RWPE2 (cell line): ENCODE data around the gene NR2C1.
A peak's percentile ranks its signal among the peaks of the same experiment; 100 is the strongest.
"Not testable (repeated sequence)": the region's sequence is repeated elsewhere in the genome, so short reads cannot be mapped to it uniquely, and the experiment has no call there.

Experiments used
- ATAC-seq: fragments of 200-7000 bp; cut with Tn5 transposase; 3 replicates; pipeline ENCODE4 v1.9.1; 2021; ENCODE audit warnings: low read depth
- DNase-seq: peaks from one replicate; pipeline ENCODE4 v3.0.0-alpha.2; 2020; ENCODE audit warnings: low spot score
- H3K27ac ChIP-seq: fragments of 450-650 bp; 2 replicates; pipeline ENCODE4 v1.5.1; 2017; ENCODE audit warnings: mild to moderate bottlenecking; ENCODE audit not compliant: poor library complexity, severe bottlenecking
- H3K27me3 ChIP-seq: fragments of 250-450 bp; sonication (Bioruptor Pico); 2 replicates; pipeline ENCODE4 v1.5.1; 2021; ENCODE audit warnings: mild to moderate bottlenecking, moderate library complexity; ENCODE audit not compliant: insufficient read depth, poor library complexity, severe bottlenecking
- H3K36me3 ChIP-seq: fragments of 250-450 bp; sonication (Bioruptor Pico); 2 replicates; pipeline ENCODE4 v1.5.1; 2020; ENCODE audit warnings: low read depth, mild to moderate bottlenecking, moderate library complexity
- H3K4me1 ChIP-seq: fragments of 250-450 bp; sonication (Bioruptor Pico); 2 replicates; pipeline ENCODE4 v1.5.1; 2021; ENCODE audit warnings: mild to moderate bottlenecking, moderate library complexity; ENCODE audit not compliant: insufficient read depth, poor library complexity, severe bottlenecking
- H3K4me3 ChIP-seq: fragments of 250-450 bp; sonication (Bioruptor Pico); 2 replicates; pipeline ENCODE4 v1.5.1; 2021; ENCODE audit warnings: mild to moderate bottlenecking, moderate library complexity; ENCODE audit not compliant: severe bottlenecking
- H3K9me3 ChIP-seq: fragments of 250-450 bp; sonication (Bioruptor Pico); 2 replicates; pipeline ENCODE4 v1.5.1; 2021; ENCODE audit warnings: mild to moderate bottlenecking, moderate library complexity; ENCODE audit not compliant: severe bottlenecking
- TF ChIP-seq, protein P1 (sequence below): fragments of 450-650 bp; IDR thresholded peaks from one replicate; pipeline ENCODE4 v1.5.1; 2017; ENCODE audit warnings: mild to moderate bottlenecking, moderate library complexity; ENCODE audit not compliant: poor library complexity, severe bottlenecking

The NR2C1 gene

DNA sequence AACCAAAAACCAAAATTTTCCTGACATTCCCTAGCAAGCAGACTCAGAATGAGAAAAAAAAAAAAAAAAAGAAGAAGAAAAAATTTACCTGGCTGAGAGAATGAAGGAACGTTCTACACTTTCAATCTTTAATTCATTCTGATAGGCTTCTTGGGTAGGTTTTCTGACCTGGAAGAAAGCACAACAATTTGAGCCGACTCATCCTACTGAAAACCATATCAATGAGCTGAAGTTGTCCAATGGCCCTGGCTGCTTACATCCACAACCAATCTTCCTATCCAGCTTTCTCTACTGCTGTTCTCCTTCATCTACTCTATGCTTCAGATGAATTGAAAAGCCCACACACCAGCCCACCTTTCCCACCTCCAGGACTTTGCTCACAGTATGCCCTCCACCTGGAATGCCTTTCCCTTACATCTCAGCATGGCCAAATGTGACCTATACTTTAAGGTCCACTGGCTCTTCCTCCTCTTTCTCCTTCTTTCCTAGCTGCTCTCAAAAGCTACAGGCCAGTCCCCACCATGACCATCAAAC is 31.6 kb upstream of the NR2C1 start:
- TF ChIP-seq, protein P1, sequence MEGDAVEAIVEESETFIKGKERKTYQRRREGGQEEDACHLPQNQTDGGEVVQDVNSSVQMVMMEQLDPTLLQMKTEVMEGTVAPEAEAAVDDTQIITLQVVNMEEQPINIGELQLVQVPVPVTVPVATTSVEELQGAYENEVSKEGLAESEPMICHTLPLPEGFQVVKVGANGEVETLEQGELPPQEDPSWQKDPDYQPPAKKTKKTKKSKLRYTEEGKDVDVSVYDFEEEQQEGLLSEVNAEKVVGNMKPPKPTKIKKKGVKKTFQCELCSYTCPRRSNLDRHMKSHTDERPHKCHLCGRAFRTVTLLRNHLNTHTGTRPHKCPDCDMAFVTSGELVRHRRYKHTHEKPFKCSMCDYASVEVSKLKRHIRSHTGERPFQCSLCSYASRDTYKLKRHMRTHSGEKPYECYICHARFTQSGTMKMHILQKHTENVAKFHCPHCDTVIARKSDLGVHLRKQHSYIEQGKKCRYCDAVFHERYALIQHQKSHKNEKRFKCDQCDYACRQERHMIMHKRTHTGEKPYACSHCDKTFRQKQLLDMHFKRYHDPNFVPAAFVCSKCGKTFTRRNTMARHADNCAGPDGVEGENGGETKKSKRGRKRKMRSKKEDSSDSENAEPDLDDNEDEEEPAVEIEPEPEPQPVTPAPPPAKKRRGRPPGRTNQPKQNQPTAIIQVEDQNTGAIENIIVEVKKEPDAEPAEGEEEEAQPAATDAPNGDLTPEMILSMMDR: no peak
- no peak for DNase-seq
- H3K4me3 ChIP-seq: no peak overlapping the region
- no peaks in the 10 kb centered on the region for H3K27me3 ChIP-seq
- H3K4me1 ChIP-seq: peaks cover 15% of the 10 kb centered on the region
- peaks cover 89% of the 10 kb centered on the region for H3K36me3 ChIP-seq
- no peaks in the 10 kb centered on the region for H3K9me3 ChIP-seq
- H3K27ac ChIP-seq: peak overlapping the region; percentile 72
- ATAC-seq: no peak

DNA sequence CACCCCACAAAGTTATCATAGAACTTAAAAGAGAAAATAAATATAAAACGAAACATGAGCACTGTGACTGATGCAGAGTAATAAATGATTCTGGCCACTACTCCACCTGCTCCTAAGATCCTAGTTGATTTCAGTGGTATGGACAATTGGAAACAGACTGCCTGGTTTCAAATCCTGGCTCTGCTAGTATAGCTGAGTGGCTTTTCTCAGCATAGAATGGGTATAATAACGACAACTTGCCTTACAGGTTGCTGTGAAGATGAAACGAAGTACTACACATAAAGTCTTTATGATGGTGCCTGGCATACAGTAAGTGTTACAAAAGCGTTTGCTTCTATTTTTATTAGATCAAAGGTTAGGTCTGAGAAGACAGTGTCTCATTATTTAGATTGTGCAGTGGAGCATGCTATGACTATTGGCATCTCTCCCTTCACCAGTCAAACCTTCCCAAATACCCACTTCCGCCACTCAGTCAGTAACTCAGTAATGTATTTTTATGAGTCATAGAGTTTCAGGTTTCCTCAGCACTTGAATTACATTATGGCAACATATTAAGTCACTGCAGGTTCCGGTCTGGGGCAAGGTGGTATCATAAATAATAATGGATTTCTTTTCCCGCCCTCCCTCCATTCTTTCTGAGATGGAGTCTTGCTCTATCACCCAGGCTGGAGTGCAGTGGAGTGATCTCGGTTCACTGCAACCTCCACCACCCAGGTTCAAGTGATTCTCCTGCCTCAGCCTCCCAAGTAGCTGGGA is 29.7 kb upstream of the NR2C1 start:
- peaks cover 92% of the 10 kb centered on the region for H3K36me3 ChIP-seq
- H3K4me3 ChIP-seq: no peak overlapping the region
- TF ChIP-seq, protein P1: no peak
- DNase-seq: peak; percentile 60
- H3K27me3 ChIP-seq: no peaks in the 10 kb centered on the region
- peak; percentile 98 for ATAC-seq
- H3K27ac ChIP-seq: peak overlapping the region; percentile 72
- H3K4me1 ChIP-seq: peaks cover 19% of the 10 kb centered on the region
- no peaks in the 10 kb centered on the region for H3K9me3 ChIP-seq

DNA sequence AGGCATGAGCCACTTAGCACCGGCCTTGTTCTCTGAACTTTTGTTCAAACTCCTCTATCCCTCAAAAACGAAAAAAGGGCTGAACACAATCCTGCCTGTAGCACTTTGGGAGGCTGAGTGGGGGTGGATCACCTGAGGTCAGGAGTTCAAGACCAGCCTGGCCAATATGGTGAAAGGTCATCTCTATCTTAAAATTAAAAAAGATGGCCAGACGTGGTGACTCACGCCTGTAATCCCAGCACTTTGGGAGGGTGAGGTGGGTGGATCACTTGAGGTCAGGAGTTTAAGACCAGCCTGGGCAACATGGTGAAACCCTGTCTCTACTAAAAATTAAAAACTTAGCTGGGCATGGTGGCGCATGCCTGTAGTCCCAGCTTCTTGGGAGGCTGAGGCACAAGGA is 28.5 kb upstream of the NR2C1 start:
- not testable (repeated sequence) for H3K4me3 ChIP-seq, H3K9me3 ChIP-seq, DNase-seq, H3K27me3 ChIP-seq, ATAC-seq
- H3K4me1 ChIP-seq: peaks cover 19% of the 10 kb centered on the region
- H3K27ac ChIP-seq: peak overlapping the region; percentile 72
- H3K36me3 ChIP-seq: peaks cover 91% of the 10 kb centered on the region

DNA sequence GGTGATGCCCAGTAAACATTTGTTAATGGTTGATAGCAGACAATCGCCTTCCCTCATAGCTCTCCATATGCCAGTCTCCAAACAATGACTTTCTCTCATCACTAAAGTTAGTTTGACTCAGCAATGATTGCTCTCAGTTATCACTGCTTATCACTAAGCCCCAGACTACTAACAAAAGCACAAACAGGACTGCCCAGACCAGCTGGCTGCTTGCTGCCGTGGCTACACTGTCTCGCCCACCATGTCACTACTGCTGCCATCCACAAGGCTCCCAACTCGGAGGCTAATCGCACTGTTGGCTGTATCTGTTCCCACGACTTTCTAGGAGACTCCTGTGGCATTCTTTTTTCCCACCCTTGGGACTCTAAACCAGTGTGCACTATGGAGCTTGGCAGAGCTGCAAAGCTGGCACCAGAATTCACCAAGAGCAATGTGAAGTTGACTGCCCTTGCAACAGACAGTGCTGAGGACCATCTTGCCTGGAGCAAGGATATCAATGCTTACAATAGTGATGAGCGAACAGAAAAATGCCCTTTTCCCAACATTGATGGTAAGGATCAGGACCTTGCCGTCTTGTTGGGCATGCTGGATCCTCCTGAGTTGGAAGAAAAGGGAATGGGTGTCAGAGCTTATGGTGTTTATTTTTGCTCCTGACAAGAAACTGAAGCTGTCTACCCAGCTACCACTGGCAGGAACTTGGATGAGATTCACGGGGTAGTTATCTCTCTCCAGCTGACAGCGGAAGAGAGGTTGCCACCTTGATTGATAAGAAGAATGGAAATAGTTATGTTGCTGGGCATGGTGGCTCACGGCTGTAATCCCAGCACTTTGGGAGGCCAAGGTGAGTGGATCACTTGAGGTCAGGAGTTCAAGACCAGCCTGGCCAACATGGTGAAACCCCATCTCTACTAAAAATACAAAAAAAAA is 27.1 kb upstream of the NR2C1 start:
- H3K36me3 ChIP-seq: peaks cover 87% of the 10 kb centered on the region
- H3K9me3 ChIP-seq: no peaks in the 10 kb centered on the region
- no peak for DNase-seq
- no peak for ATAC-seq
- no peak overlapping the region for H3K4me3 ChIP-seq
- TF ChIP-seq, protein P1: no peak
- peaks cover 19% of the 10 kb centered on the region for H3K4me1 ChIP-seq
- no peaks in the 10 kb centered on the region for H3K27me3 ChIP-seq
- H3K27ac ChIP-seq: no peak overlapping the region

DNA sequence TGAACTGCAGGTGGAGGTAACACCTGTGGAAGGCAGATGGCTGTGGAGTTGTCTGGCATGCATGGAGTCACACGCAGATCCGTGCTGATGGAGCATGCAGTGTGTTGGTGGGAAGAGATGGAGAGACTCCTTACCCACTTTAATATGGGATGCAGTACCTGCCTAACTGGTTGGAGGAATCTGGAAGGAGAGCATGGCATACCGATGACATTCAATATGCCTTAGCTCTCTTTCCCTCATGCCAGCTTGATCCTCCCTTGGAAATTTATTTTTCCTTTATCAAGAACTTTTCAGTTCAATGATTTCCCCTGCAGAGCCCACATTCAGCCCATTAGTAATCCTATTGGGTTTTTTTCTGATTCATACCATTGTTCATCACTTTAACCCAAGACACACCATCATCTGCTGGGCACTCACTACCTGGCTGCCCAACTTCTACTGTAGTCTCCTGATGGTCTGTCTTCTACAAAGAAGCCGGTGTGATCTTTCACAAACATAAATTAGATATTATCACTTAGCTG is 25.9 kb upstream of the NR2C1 start:
- H3K4me3 ChIP-seq: no peak overlapping the region
- peaks cover 86% of the 10 kb centered on the region for H3K36me3 ChIP-seq
- no peaks in the 10 kb centered on the region for H3K27me3 ChIP-seq
- TF ChIP-seq, protein P1: no peak
- no peak for ATAC-seq
- H3K27ac ChIP-seq: no peak overlapping the region
- peaks cover 19% of the 10 kb centered on the region for H3K4me1 ChIP-seq
- H3K9me3 ChIP-seq: no peaks in the 10 kb centered on the region
- no peak for DNase-seq
